ENCODE measurements around the gene ACAP1. TPM values are rescaled to one million over a fixed set of nuclear protein-coding genes. Genes with fewer than 3 reads are reported as not detected.
A peak's percentile ranks its signal among the peaks of the same experiment; 100 is the strongest.
"Not testable (repeated sequence)": the region's sequence is repeated elsewhere in the genome, so short reads cannot be mapped to it uniquely, and the experiment has no call there.

Gene ACAP1
- total RNA-seq, 1 experiment from 2014 or later: 10.9 TPM

GRCh38 chr17:7329997-7330637 lies 6.2 kb upstream of the ACAP1 start:
- DNase-seq: peak; percentile 73 to 84
- Histone ChIP-seq H3K4me3 (peak overlapping the region; percentile 100), H3K4me1 (replicated peaks; ENCODE audit: insufficient read depth) (peaks cover 16% of the 10 kb centered on the region), H3K9me3 (ENCODE audit: insufficient read depth, low read depth) (no peaks in the 10 kb centered on the region), H3K9me2 (ENCODE audit: insufficient read depth) (no peaks in the 10 kb centered on the region), H3K36me3 (ENCODE audit: low read depth) (no peaks in the 10 kb centered on the region), H3K79me2 (ENCODE audit: low read depth) (peaks cover 25% of the 10 kb centered on the region), H3K27ac (peak overlapping the region; percentile 67), H3K27me3 (ENCODE audit: insufficient read depth, low read depth) (no peaks in the 10 kb centered on the region), H4K20me1 (ENCODE audit: insufficient read depth) (no peaks in the 10 kb centered on the region), H2AFZ (peak overlapping the region; percentile 90), H3K4me2 (peak overlapping the region; percentile 96), H3F3A (ENCODE audit: insufficient read depth, low read depth) (peaks cover 9% of the 10 kb centered on the region; the same call in 1 of the 2 replicates)
- CTCF ChIA-PET: interaction anchor here (0.6 to 1.3 kb wide), 5 partner anchors 12 to 284 kb away, joined by 3 to 6 read pairs (median 3); no protein-coding TSS in a partner anchor
- BruUV-seq (replicated peaks): TSS peak; percentile 94
- intact Hi-C loops (cut with micrococcal nuclease; ENCODE audit: unreplicated experiment): loop anchor here (2.0 kb wide), 1 partner anchor 21 kb away; no protein-coding TSS in a partner anchor
- TF ChIP-seq EZH2 (IDR thresholded peaks at IDR 0.05; ENCODE audit: low read depth) (no peak), CTCF (conservative IDR thresholded peaks at IDR 0.05) (no peak)
- POLR2A ChIA-PET (ENCODE audit: unreplicated experiment): interaction anchor here (0.5 to 1.1 kb wide), 13 partner anchors 15 to 306 kb away, joined by 3 to 13 read pairs (median 5); partner anchors contain the start of genes GABARAP and TMEM256

- CTCF ChIA-PET: no interaction called here
These were observed 5.7 kb upstream of the ACAP1 start for GRCh38 chr17:7330638-7331015.

GRCh38 chr17:7332111-7332510 lies 4.2 kb upstream of the ACAP1 start:
- no peak overlapping the region for H3K4me3 ChIP-seq
- ChIA-PET POLR2A (ENCODE audit: unreplicated experiment) (no interaction called here), CTCF (no interaction called here)
- peaks cover 9% of the 10 kb centered on the region; the same call in 1 of the 2 replicates for H3F3A ChIP-seq (ENCODE audit: insufficient read depth, low read depth)
- no peak for DNase-seq
- peaks cover 16% of the 10 kb centered on the region for H3K4me1 ChIP-seq (replicated peaks; ENCODE audit: insufficient read depth)
- intact Hi-C loops (cut with micrococcal nuclease; ENCODE audit: unreplicated experiment): no loop called here
- TF ChIP-seq CTCF (conservative IDR thresholded peaks at IDR 0.05) (no peak), EZH2 (IDR thresholded peaks at IDR 0.05; ENCODE audit: low read depth) (no peak)
- H3K36me3 ChIP-seq (ENCODE audit: low read depth): no peaks in the 10 kb centered on the region
- no peak overlapping the region for H3K27ac ChIP-seq
- H3K9me3 ChIP-seq (ENCODE audit: insufficient read depth, low read depth): no peaks in the 10 kb centered on the region
- no peak overlapping the region for H3K4me2 ChIP-seq
- no TSS peak for BruUV-seq (replicated peaks)
- H4K20me1 ChIP-seq (ENCODE audit: insufficient read depth): no peaks in the 10 kb centered on the region
- no peaks in the 10 kb centered on the region for H3K9me2 ChIP-seq (ENCODE audit: insufficient read depth)
- H3K27me3 ChIP-seq (ENCODE audit: insufficient read depth, low read depth): no peaks in the 10 kb centered on the region
- no peak overlapping the region for H2AFZ ChIP-seq
- H3K79me2 ChIP-seq (ENCODE audit: low read depth): peaks cover 18% of the 10 kb centered on the region

More at GRCh38 chr17:7330638-7331015, 5.7 kb upstream of the ACAP1 start:
- Histone ChIP-seq H2AFZ (peak overlapping the region; percentile 90), H3K27me3 (ENCODE audit: insufficient read depth, low read depth) (no peaks in the 10 kb centered on the region), H3K9me2 (ENCODE audit: insufficient read depth) (no peaks in the 10 kb centered on the region), H3K79me2 (ENCODE audit: low read depth) (peaks cover 25% of the 10 kb centered on the region), H3K4me2 (peak overlapping the region; percentile 96), H3K9me3 (ENCODE audit: insufficient read depth, low read depth) (no peaks in the 10 kb centered on the region), H3F3A (ENCODE audit: insufficient read depth, low read depth) (peaks cover 9% of the 10 kb centered on the region; the same call in 1 of the 2 replicates), H3K27ac (no peak overlapping the region), H3K36me3 (ENCODE audit: low read depth) (no peaks in the 10 kb centered on the region), H3K4me3 (peak overlapping the region; percentile 100), H3K4me1 (replicated peaks; ENCODE audit: insufficient read depth) (peaks cover 16% of the 10 kb centered on the region), H4K20me1 (ENCODE audit: insufficient read depth) (no peaks in the 10 kb centered on the region)
- intact Hi-C loops (cut with micrococcal nuclease; ENCODE audit: unreplicated experiment): no loop called here
- TF ChIP-seq CTCF (conservative IDR thresholded peaks at IDR 0.05): no peak
- TF ChIP-seq EZH2 (IDR thresholded peaks at IDR 0.05; ENCODE audit: low read depth): no peak
- DNase-seq: no peak
- BruUV-seq (replicated peaks): no TSS peak
- POLR2A ChIA-PET (ENCODE audit: unreplicated experiment): interaction anchor here (0.6 kb wide), 1 partner anchor 73 kb away, joined by 10 read pairs; the partner anchor contains the start of gene TMEM256

GRCh38 chr17:7332600-7333069 lies 3.7 kb upstream of the ACAP1 start:
- intact Hi-C loops (cut with micrococcal nuclease; ENCODE audit: unreplicated experiment); H3K4me3 ChIP-seq; H3K4me2 ChIP-seq; CTCF ChIA-PET; BruUV-seq (replicated peaks); H3K9me3 ChIP-seq (ENCODE audit: insufficient read depth, low read depth); H2AFZ ChIP-seq; H3K27me3 ChIP-seq (ENCODE audit: insufficient read depth, low read depth); H3K36me3 ChIP-seq (ENCODE audit: low read depth); POLR2A ChIA-PET (ENCODE audit: unreplicated experiment); H4K20me1 ChIP-seq (ENCODE audit: insufficient read depth); H3K27ac ChIP-seq; H3F3A ChIP-seq (ENCODE audit: insufficient read depth, low read depth); H3K9me2 ChIP-seq (ENCODE audit: insufficient read depth); DNase-seq: not testable (repeated sequence)
- H3K79me2 ChIP-seq (ENCODE audit: low read depth): peaks cover 13% of the 10 kb centered on the region
- H3K4me1 ChIP-seq (replicated peaks; ENCODE audit: insufficient read depth): peaks cover 15% of the 10 kb centered on the region

Data from PC-9 (cell line).